ENCODE measurements around the gene CUL9.

Gene CUL9

GRCh38 chr6:43262780-43263313 lies 80.9 kb downstream of the CUL9 start:
- no peak for TF ChIP-seq CTCF (IDR thresholded peaks at IDR 0.05; ENCODE audit: extremely low read depth, missing control alignments)
- DNase-seq (ENCODE audit: low spot score) = no peak

DNA sequence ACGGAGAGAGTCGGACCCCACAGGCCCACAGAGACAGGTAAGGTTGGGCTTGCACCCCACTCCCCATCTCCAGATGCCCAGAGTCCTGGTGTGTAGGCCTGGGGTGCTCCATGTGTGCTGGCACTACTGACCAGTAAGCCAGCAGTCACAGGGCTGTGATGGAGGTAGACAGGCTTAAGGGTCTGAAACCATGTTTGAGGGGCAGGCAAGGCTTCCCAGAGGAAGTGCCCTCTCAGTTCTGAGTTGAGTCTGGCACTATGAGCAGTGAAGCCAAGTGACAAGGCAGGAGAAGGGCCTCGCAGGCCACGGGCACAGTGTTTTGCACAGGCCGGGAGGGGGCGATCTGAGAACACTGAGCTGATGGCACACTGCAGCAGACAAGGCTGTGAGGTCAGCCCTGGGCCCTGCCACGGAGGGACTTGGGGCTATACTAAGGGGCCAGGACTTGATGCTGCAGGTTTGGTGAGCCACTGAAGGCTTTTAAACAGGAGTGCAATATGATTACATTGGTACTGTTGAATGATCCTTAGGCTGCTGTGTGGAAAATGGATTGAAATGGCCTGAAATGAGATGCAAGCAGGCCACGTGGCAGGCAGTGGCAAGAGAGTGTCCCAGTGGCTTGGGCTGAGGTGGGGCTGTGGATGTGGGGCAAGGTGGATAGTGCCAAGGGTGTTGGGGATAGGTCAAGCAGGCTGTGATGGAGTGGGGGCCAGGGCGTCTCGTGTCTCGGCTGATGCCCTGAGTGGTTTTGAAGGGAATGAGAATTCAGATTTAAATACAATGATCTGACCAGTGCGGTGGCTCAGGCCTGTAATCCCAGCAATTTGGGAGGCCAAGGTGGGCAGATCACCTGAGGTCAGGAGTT lies 81.5 kb downstream of the CUL9 start:
- DNase-seq (ENCODE audit: low spot score) = peak; percentile 96
- TF ChIP-seq CTCF (IDR thresholded peaks at IDR 0.05; ENCODE audit: extremely low read depth, missing control alignments) = peak; percentile 94

DNA sequence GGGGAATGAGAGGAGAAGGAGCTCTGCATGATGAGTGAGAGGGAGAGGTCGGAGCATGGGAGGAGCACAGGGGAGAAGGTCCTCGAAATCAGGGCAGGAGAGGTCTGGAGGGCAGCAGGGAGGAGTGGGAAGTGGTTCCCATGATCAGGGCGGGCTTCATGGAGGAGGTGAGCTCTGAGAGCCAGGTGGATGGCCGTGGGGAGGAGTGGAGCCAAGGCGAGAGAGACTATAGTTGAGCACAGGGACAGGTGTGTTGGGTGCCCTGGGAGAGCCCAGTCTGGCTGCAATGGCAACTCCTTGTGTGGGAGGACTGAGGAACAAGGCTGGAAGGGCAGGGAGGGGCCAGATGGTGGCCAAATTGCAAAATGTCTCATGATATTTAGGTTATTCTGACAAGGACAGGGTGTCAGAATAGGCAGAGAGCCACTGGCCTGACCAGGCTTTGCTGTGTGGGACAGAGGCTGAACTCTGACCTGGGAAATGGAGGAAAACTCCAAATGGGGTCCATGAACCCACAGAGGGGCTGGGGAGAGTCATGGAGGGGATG lies 82.7 kb downstream of the CUL9 start:
- TF ChIP-seq CTCF (IDR thresholded peaks at IDR 0.05; ENCODE audit: extremely low read depth, missing control alignments) = no peak

GRCh38 chr6:43265564-43265963 lies 83.6 kb downstream of the CUL9 start:
- no peak for TF ChIP-seq CTCF (IDR thresholded peaks at IDR 0.05; ENCODE audit: extremely low read depth, missing control alignments)
- DNase-seq (ENCODE audit: low spot score) = no peak

More for the DNA sequence above, 82.7 kb downstream of the CUL9 start:
- DNase-seq (ENCODE audit: low spot score) = no peak

GRCh38 chr6:43267619-43268354 lies 85.8 kb downstream of the CUL9 start:
- no peak for TF ChIP-seq CTCF (IDR thresholded peaks at IDR 0.05; ENCODE audit: extremely low read depth, missing control alignments)
- no peak for DNase-seq (ENCODE audit: low spot score)

DNA sequence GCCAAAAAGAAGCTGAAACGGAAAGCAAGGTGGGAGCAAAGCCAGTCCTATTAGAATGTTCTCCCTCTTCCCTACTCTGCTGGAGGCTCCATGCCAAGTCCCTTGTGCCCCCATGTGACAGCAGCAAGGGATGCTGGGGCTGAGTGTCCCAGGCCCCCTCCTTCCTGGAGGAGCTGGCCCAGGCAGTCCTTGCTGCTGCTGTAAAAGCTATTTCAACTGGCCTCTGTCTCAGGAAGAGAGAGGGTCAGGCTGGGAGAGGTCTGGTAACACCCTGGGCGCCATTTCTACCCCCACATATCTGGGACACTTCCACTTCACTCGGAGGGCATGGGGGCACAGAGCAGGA lies 86.3 kb downstream of the CUL9 start:
- no peak for TF ChIP-seq CTCF (IDR thresholded peaks at IDR 0.05; ENCODE audit: extremely low read depth, missing control alignments)
- DNase-seq (ENCODE audit: low spot score) = no peak

Data from GM20000 (cell line).